Spinal cord (tissue), 10 donors: Measurements from ENCODE around the gene OR6P1. TPM values are rescaled to one million over a fixed set of nuclear protein-coding genes. Genes with fewer than 3 reads are reported as not detected.

Experiments
- DNase-seq, 6 donors: peaks; one replicate each; pipeline versions ENCODE4 v3.0.0 to v3.0.0-alpha.2; 2013 to 2015; ENCODE audit warnings: low spot score in 6 of 6, low read depth in 4 of 6
- H3K27ac ChIP-seq: one replicate; pipeline ENCODE4 v1.5.1; 2013; ENCODE audit warnings: low read depth, low read length, control low read depth
- H3K27me3 ChIP-seq: one replicate; pipeline ENCODE4 v1.6.1; 2013; ENCODE audit warnings: low read length; ENCODE audit not compliant: control insufficient read depth, insufficient read depth
- H3K36me3 ChIP-seq: one replicate; pipeline ENCODE4 v1.6.1; 2013; ENCODE audit warnings: low read length; ENCODE audit not compliant: control insufficient read depth, insufficient read depth
- H3K4me1 ChIP-seq: one replicate; pipeline ENCODE4 v1.6.1; 2013; ENCODE audit warnings: low read length; ENCODE audit not compliant: control insufficient read depth, insufficient read depth
- H3K4me3 ChIP-seq: one replicate; pipeline ENCODE4 v1.5.1; 2013; ENCODE audit warnings: low read depth, low read length, control low read depth
- H3K9me3 ChIP-seq: one replicate; pipeline ENCODE4 v1.6.1; 2013; ENCODE audit warnings: low read length; ENCODE audit not compliant: control insufficient read depth, insufficient read depth
- WGBS: methylation state at CpG from one replicate; pipeline ENCODE4 v1.1.5; 2013; ENCODE audit warnings: missing lambda C conversion rate; ENCODE audit not compliant: insufficient coverage; 5-methylcytosine and 5-hydroxymethylcytosine counted together
- long read RNA-seq, 4 donors: transcript quantifications; one replicate each; lab custom pipeline, GENCODE V29; 2026
- polyA plus RNA-seq, 2 donors: library from polyadenylated mRNA; unstranded; fragments of 120-200 nt; gene quantifications; one replicate each; pipeline ENCODE4 v1.2.1, GENCODE V29; 2013; ENCODE audit not compliant: insufficient read length in 2 of 2
- total RNA-seq, 2 donors: library from RNA; depleted of rRNA in 1 of 2; stranded (reverse); fragments of 120-200 nt in 1 of 2; fragments of >200 nt in 1 of 2; gene quantifications; one replicate each; pipeline versions ENCODE4 v1.2.3 to v1.2.4, GENCODE V29; 2013 to 2014
- donor health status: healthy.

The OR6P1 gene
- total RNA-seq (not detected), polyA plus RNA-seq (not detected)
- long read RNA-seq, donor 1: 0 reads
- long read RNA-seq, donor 2: 0 reads
- long read RNA-seq, donor 3: 0 reads
- long read RNA-seq, donor 4: 0 reads

- Histone ChIP-seq H3K36me3 (no peaks in the 10 kb centered on the region), H3K4me3 (no peak within 1 kb of the TSS), H3K27me3 (no peaks in the 10 kb centered on the region), H3K4me1 (no peaks in the 10 kb centered on the region), H3K27ac (no peak within 1 kb of the TSS), H3K9me3 (no peaks in the 10 kb centered on the region)
- DNase-seq: no peak
- WGBS: 80% methylated on average over 1 of the region's 3 CpGs
These were observed at the start of gene OR6P1 for GRCh38 chr1:158570480-158570879. Gene OR6P1, minus strand, starts transcription at chr1:158570580. Its CDS starts 6,976 bp downstream, at chr1:158563604.

- Histone ChIP-seq H3K27ac (no peak overlapping the region), H3K4me1 (no peaks in the 10 kb centered on the region), H3K36me3 (no peaks in the 10 kb centered on the region), H3K4me3 (no peak overlapping the region), H3K9me3 (no peaks in the 10 kb centered on the region), H3K27me3 (no peaks in the 10 kb centered on the region)
- WGBS: 100% methylated on average over 1 of the region's 3 CpGs
- no peak for DNase-seq
These were observed 43.4 kb upstream of the OR6P1 start for GRCh38 chr1:158613764-158614163.

- DNase-seq: no peak
- H3K4me3 ChIP-seq: no peak overlapping the region
- H3K27me3 ChIP-seq: no peaks in the 10 kb centered on the region
- no peak overlapping the region for H3K27ac ChIP-seq
- H3K9me3 ChIP-seq: no peaks in the 10 kb centered on the region
- no peaks in the 10 kb centered on the region for H3K36me3 ChIP-seq
- H3K4me1 ChIP-seq: no peaks in the 10 kb centered on the region
- no CpG with 5 or more reads among the region's 3 CpGs for WGBS
These were observed 41.5 kb upstream of the OR6P1 start for GRCh38 chr1:158611916-158612315.

GRCh38 chr1:158607296-158607695 lies 36.9 kb upstream of the OR6P1 start:
- no peaks in the 10 kb centered on the region for H3K27me3 ChIP-seq
- no peaks in the 10 kb centered on the region for H3K4me1 ChIP-seq
- H3K9me3 ChIP-seq: no peaks in the 10 kb centered on the region
- H3K4me3 ChIP-seq: no peak overlapping the region
- H3K27ac ChIP-seq: no peak overlapping the region
- no peaks in the 10 kb centered on the region for H3K36me3 ChIP-seq
- 89% methylated on average over 1 of the region's 1 CpG for WGBS
- no peak for DNase-seq

GRCh38 chr1:158604968-158605367 lies 34.6 kb upstream of the OR6P1 start, which contains the start of gene OR10Z1:
Gene OR10Z1, plus strand, starts transcription at chr1:158605268. Its CDS starts 1,171 bp downstream, at chr1:158606439.
- Histone ChIP-seq H3K27me3 (no peaks in the 10 kb centered on the region), H3K9me3 (no peaks in the 10 kb centered on the region), H3K4me3 (no peak within 1 kb of the TSS), H3K27ac (no peak within 1 kb of the TSS), H3K4me1 (no peaks in the 10 kb centered on the region), H3K36me3 (no peaks in the 10 kb centered on the region)
- no CpG with 5 or more reads among the region's 1 CpG for WGBS
- no peak for DNase-seq

GRCh38 chr1:158600735-158601134 lies 30.4 kb upstream of the OR6P1 start:
- H3K9me3 ChIP-seq: peaks cover 1% of the 10 kb centered on the region
- no peak for DNase-seq
- no peaks in the 10 kb centered on the region for H3K27me3 ChIP-seq
- H3K4me3 ChIP-seq: no peak overlapping the region
- no peak overlapping the region for H3K27ac ChIP-seq
- H3K36me3 ChIP-seq: no peaks in the 10 kb centered on the region
- WGBS: no CpG with 5 or more reads among the region's 2 CpGs
- no peaks in the 10 kb centered on the region for H3K4me1 ChIP-seq

GRCh38 chr1:158586942-158587341 lies 16.6 kb upstream of the OR6P1 start:
- H3K27me3 ChIP-seq: no peaks in the 10 kb centered on the region
- no peaks in the 10 kb centered on the region for H3K9me3 ChIP-seq
- no peak for DNase-seq
- no peak overlapping the region for H3K27ac ChIP-seq
- no peaks in the 10 kb centered on the region for H3K36me3 ChIP-seq
- H3K4me3 ChIP-seq: no peak overlapping the region
- 83% methylated on average over 1 of the region's 1 CpG for WGBS
- no peaks in the 10 kb centered on the region for H3K4me1 ChIP-seq

- Histone ChIP-seq H3K27me3 (no peaks in the 10 kb centered on the region), H3K4me3 (no peak overlapping the region), H3K4me1 (no peaks in the 10 kb centered on the region), H3K27ac (no peak overlapping the region), H3K9me3 (no peaks in the 10 kb centered on the region), H3K36me3 (no peaks in the 10 kb centered on the region)
- no peak for DNase-seq
- WGBS: 60% methylated on average over 1 of the region's 4 CpGs
These were observed 13.6 kb upstream of the OR6P1 start for GRCh38 chr1:158583962-158584361.

GRCh38 chr1:158579733-158580132 lies 9.4 kb upstream of the OR6P1 start, which contains the start of gene OR10X1:
Gene OR10X1, minus strand, starts transcription at chr1:158579899. Its CDS starts 0 bp downstream, at chr1:158579899.
- DNase-seq: no peak
- H3K4me3 ChIP-seq: no peak within 1 kb of the TSS
- no peaks in the 10 kb centered on the region for H3K4me1 ChIP-seq
- H3K27ac ChIP-seq: no peak within 1 kb of the TSS
- WGBS: no CpG with 5 or more reads among the region's 1 CpG
- H3K36me3 ChIP-seq: no peaks in the 10 kb centered on the region
- H3K9me3 ChIP-seq: no peaks in the 10 kb centered on the region
- H3K27me3 ChIP-seq: no peaks in the 10 kb centered on the region

GRCh38 chr1:158577561-158577960 lies 7.2 kb upstream of the OR6P1 start:
- H3K27ac ChIP-seq: no peak overlapping the region
- no peaks in the 10 kb centered on the region for H3K36me3 ChIP-seq
- peak in 1 of 6 donors; percentile 29 for DNase-seq
- no peaks in the 10 kb centered on the region for H3K27me3 ChIP-seq
- 100% methylated on average over 1 of the region's 3 CpGs for WGBS
- H3K4me3 ChIP-seq: no peak overlapping the region
- no peaks in the 10 kb centered on the region for H3K4me1 ChIP-seq
- H3K9me3 ChIP-seq: no peaks in the 10 kb centered on the region
